GM18870 (cell line): Measurements from ENCODE around the gene CCDC83.

ENCODE experiments used
- ATAC-seq: cut with Tn5 transposase; IDR thresholded peaks from one replicate; pipeline ENCODE4 v1.9.1; 2021; ENCODE audit warnings: moderate library complexity; ENCODE audit not compliant: unreplicated experiment

CCDC83 gene

GRCh38 chr11:85855341-85855656 is at the start of gene CCDC83:
CCDC83 (plus strand) TSS chr11:85855383; CDS start chr11:85865124, 9,741 bp downstream.
- no peak for ATAC-seq

GRCh38 chr11:85805387-85805786 is 49.8 kb upstream of the CCDC83 start:
- ATAC-seq, result no peak

- ATAC-seq, result no peak
These were observed 49.2 kb upstream of the CCDC83 start for GRCh38 chr11:85806016-85806415.

- no peak for ATAC-seq
These were observed 48.3 kb upstream of the CCDC83 start for GRCh38 chr11:85806876-85807275.

GRCh38 chr11:85809191-85809590 is 46.0 kb upstream of the CCDC83 start:
- peak; percentile 69 for ATAC-seq

GRCh38 chr11:85809863-85810262 is 45.3 kb upstream of the CCDC83 start:
- ATAC-seq, result no peak

- ATAC-seq, result no peak
These were observed 44.7 kb upstream of the CCDC83 start for GRCh38 chr11:85810521-85810870.

- ATAC-seq, result peak; percentile 47
These were observed 44.1 kb upstream of the CCDC83 start, which contains the start of gene SYTL2 for GRCh38 chr11:85810871-85811611. SYTL2 (minus strand) TSS chr11:85811141; CDS start chr11:85757725, 53,416 bp downstream.

GRCh38 chr11:85811624-85812023 is 43.6 kb upstream of the CCDC83 start:
- ATAC-seq, result no peak

- no peak for ATAC-seq
These were observed 41.5 kb upstream of the CCDC83 start for GRCh38 chr11:85813721-85814120.

- ATAC-seq, result no peak
These were observed 39.8 kb upstream of the CCDC83 start for GRCh38 chr11:85815186-85815931.

GRCh38 chr11:85819441-85819840 is 35.7 kb upstream of the CCDC83 start:
- no peak for ATAC-seq

- no peak for ATAC-seq
These were observed 33.5 kb upstream of the CCDC83 start for GRCh38 chr11:85821636-85822035.

- ATAC-seq, result no peak
These were observed 32.4 kb upstream of the CCDC83 start for GRCh38 chr11:85822814-85823213.

GRCh38 chr11:85823816-85824215 is 31.4 kb upstream of the CCDC83 start:
- ATAC-seq, result no peak

- ATAC-seq, result no peak
These were observed 29.6 kb upstream of the CCDC83 start for GRCh38 chr11:85825616-85826015.

- ATAC-seq, result no peak
These were observed 28.9 kb upstream of the CCDC83 start for GRCh38 chr11:85826116-85826855.

- no peak for ATAC-seq
These were observed 27.2 kb upstream of the CCDC83 start for GRCh38 chr11:85827748-85828639.

GRCh38 chr11:85828640-85828978 is 26.6 kb upstream of the CCDC83 start:
- no peak for ATAC-seq

GRCh38 chr11:85829172-85829571 is 26.0 kb upstream of the CCDC83 start:
- no peak for ATAC-seq

- no peak for ATAC-seq
These were observed 24.1 kb upstream of the CCDC83 start for GRCh38 chr11:85831050-85831449.
